Erythroblast (primary cell): ENCODE results near the gene CDK6.

ENCODE experiments used
- GATA1 ChIP-seq: IDR thresholded peaks from 2 replicates; pipeline ENCODE4 v1.6.1; 2011; ENCODE audit warnings: low read depth, mild to moderate bottlenecking, control low read depth, low read length, moderate library complexity
- POLR2A ChIP-seq: IDR thresholded peaks from 2 replicates; pipeline ENCODE4 v1.6.1; 2011; ENCODE audit warnings: mild to moderate bottlenecking, low read length

DNA sequence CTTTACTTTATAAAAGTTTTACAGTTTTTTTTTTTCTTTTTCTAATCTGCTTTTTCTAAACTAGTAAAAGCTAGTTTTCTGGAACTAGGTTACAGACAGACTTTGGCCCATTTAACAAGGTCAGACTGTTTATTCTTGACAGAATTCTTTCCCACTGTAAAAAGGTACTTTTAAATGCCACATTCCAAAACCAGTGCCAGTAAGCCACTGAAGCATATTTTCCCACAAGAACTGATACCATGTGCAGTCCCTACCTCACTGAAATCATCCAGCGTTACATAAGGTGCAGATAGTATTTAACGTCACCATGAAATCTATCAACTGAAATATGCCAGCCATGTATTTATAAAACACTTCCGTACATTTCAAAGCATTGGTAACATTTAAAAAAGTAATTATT is 121.6 kb downstream of the CDK6 start:
- TF ChIP-seq POLR2A (no peak), GATA1 (no peak)
